Ectodermal cell (in vitro differentiated cells): Measurements from ENCODE around the gene GRAMD1B.

Experiments used
- H3K27ac ChIP-seq: 2 replicates; pipeline ENCODE4 v1.7.0; 2013; ENCODE audit warnings: mild to moderate bottlenecking, low read depth, low read length; ENCODE audit not compliant: insufficient read depth, poor library complexity, severe bottlenecking
- H3K27me3 ChIP-seq: 2 replicates; pipeline ENCODE4 v1.7.0; 2013; ENCODE audit warnings: mild to moderate bottlenecking, low read length; ENCODE audit not compliant: insufficient read depth, control insufficient read depth, poor library complexity, severe bottlenecking
- H3K36me3 ChIP-seq: one replicate; pipeline ENCODE4 v1.7.0; 2013; ENCODE audit warnings: low read length; ENCODE audit not compliant: control insufficient read depth, insufficient read depth
- H3K4me1 ChIP-seq: one replicate; pipeline ENCODE4 v1.7.0; 2013; ENCODE audit warnings: low read length; ENCODE audit not compliant: control insufficient read depth, insufficient read depth
- H3K4me3 ChIP-seq: 2 replicates; pipeline ENCODE4 v1.7.0; 2013; ENCODE audit warnings: low read depth, low read length, control low read depth; ENCODE audit not compliant: insufficient read depth
- H3K9me3 ChIP-seq: 2 replicates; pipeline ENCODE4 v1.7.0; 2013; ENCODE audit warnings: mild to moderate bottlenecking, low read length, moderate library complexity; ENCODE audit not compliant: control insufficient read depth
- WGBS, 2 experiments: methylation state at CpG; one replicate each; pipeline ENCODE4 v1.1.7; 2013; ENCODE audit warnings: missing lambda C conversion rate in 2 of 2; 5-methylcytosine and 5-hydroxymethylcytosine counted together

Gene GRAMD1B

GRCh38 chr11:123527947-123528346 is 97.9 kb downstream of the GRAMD1B start:
- WGBS, 2 experiments, result 100% methylated on average over 1 of the region's 1 CpG

GRCh38 chr11:123531325-123531724 is 101.3 kb downstream of the GRAMD1B start:
- Histone ChIP-seq H3K27me3 (no peaks in the 10 kb centered on the region), H3K27ac (no peak overlapping the region), H3K9me3 (no peaks in the 10 kb centered on the region), H3K4me3 (no peak overlapping the region), H3K36me3 (no peaks in the 10 kb centered on the region), H3K4me1 (peaks cover 4% of the 10 kb centered on the region)
- WGBS, 2 experiments, result 93 to 96% methylated on average over 7 of the region's 7 CpGs

More at GRCh38 chr11:123527947-123528346, 97.9 kb downstream of the GRAMD1B start:
- Histone ChIP-seq H3K36me3 (no peaks in the 10 kb centered on the region), H3K9me3 (no peaks in the 10 kb centered on the region), H3K4me1 (peaks cover 19% of the 10 kb centered on the region), H3K4me3 (no peak overlapping the region), H3K27me3 (no peaks in the 10 kb centered on the region), H3K27ac (no peak overlapping the region)

- H3K27ac ChIP-seq, result no peak overlapping the region
- 90 to 96% methylated on average over 4 of the region's 4 CpGs for WGBS, 2 experiments
- no peaks in the 10 kb centered on the region for H3K9me3 ChIP-seq
- H3K36me3 ChIP-seq, result no peaks in the 10 kb centered on the region
- H3K4me1 ChIP-seq, result peaks cover under 1% of the 10 kb centered on the region
- H3K27me3 ChIP-seq, result no peaks in the 10 kb centered on the region
- no peak overlapping the region for H3K4me3 ChIP-seq
Observed at GRCh38 chr11:123532131-123532530, 102.1 kb downstream of the GRAMD1B start.

GRCh38 chr11:123535401-123535800 is 105.3 kb downstream of the GRAMD1B start:
- no peaks in the 10 kb centered on the region for H3K4me1 ChIP-seq
- no peak overlapping the region for H3K27ac ChIP-seq
- no peaks in the 10 kb centered on the region for H3K27me3 ChIP-seq
- H3K9me3 ChIP-seq, result no peaks in the 10 kb centered on the region
- H3K36me3 ChIP-seq, result no peaks in the 10 kb centered on the region
- 93 to 96% methylated on average over 4 of the region's 4 CpGs for WGBS, 2 experiments
- H3K4me3 ChIP-seq, result no peak overlapping the region

GRCh38 chr11:123536690-123537437 is 106.8 kb downstream of the GRAMD1B start:
- Histone ChIP-seq H3K9me3 (no peaks in the 10 kb centered on the region), H3K27ac (no peak overlapping the region), H3K27me3 (no peaks in the 10 kb centered on the region), H3K4me1 (no peaks in the 10 kb centered on the region), H3K4me3 (no peak overlapping the region), H3K36me3 (no peaks in the 10 kb centered on the region)
- WGBS, 2 experiments, result 52 to 63% methylated on average over 2 of the region's 2 CpGs

- no peaks in the 10 kb centered on the region for H3K4me1 ChIP-seq
- no peaks in the 10 kb centered on the region for H3K9me3 ChIP-seq
- 93 to 94% methylated on average over 4 of the region's 4 CpGs for WGBS, 2 experiments
- no peak overlapping the region for H3K27ac ChIP-seq
- no peaks in the 10 kb centered on the region for H3K27me3 ChIP-seq
- H3K36me3 ChIP-seq, result no peaks in the 10 kb centered on the region
- H3K4me3 ChIP-seq, result no peak overlapping the region
Observed at GRCh38 chr11:123537726-123538125, 107.7 kb downstream of the GRAMD1B start.

- H3K4me3 ChIP-seq, result no peak overlapping the region
- WGBS, 2 experiments, result 89 to 94% methylated on average over 4 of the region's 4 CpGs
- H3K27me3 ChIP-seq, result no peaks in the 10 kb centered on the region
Observed at GRCh38 chr11:123543797-123544196, 113.7 kb downstream of the GRAMD1B start.

GRCh38 chr11:123544631-123545375 is 114.7 kb downstream of the GRAMD1B start:
- 79 to 84% methylated on average over 16 of the region's 16 CpGs for WGBS, 2 experiments
- H3K36me3 ChIP-seq, result no peaks in the 10 kb centered on the region
- no peak overlapping the region for H3K4me3 ChIP-seq
- no peaks in the 10 kb centered on the region for H3K27me3 ChIP-seq
- no peak overlapping the region for H3K27ac ChIP-seq
- no peaks in the 10 kb centered on the region for H3K9me3 ChIP-seq
- peaks cover 8% of the 10 kb centered on the region for H3K4me1 ChIP-seq

More at GRCh38 chr11:123543797-123544196, 113.7 kb downstream of the GRAMD1B start:
- H3K4me1 ChIP-seq, result peaks cover 8% of the 10 kb centered on the region
- H3K27ac ChIP-seq, result no peak overlapping the region
- H3K9me3 ChIP-seq, result no peaks in the 10 kb centered on the region
- H3K36me3 ChIP-seq, result no peaks in the 10 kb centered on the region

GRCh38 chr11:123545726-123546270 is 115.7 kb downstream of the GRAMD1B start:
- peaks cover 16% of the 10 kb centered on the region for H3K4me1 ChIP-seq
- WGBS, 2 experiments, result 91 to 92% methylated on average over 4 of the region's 4 CpGs
- H3K4me3 ChIP-seq, result no peak overlapping the region
- H3K27ac ChIP-seq, result no peak overlapping the region
- no peaks in the 10 kb centered on the region for H3K9me3 ChIP-seq
- H3K27me3 ChIP-seq, result no peaks in the 10 kb centered on the region
- H3K36me3 ChIP-seq, result no peaks in the 10 kb centered on the region

- Histone ChIP-seq H3K4me3 (no peak overlapping the region), H3K4me1 (peaks cover 19% of the 10 kb centered on the region), H3K9me3 (no peaks in the 10 kb centered on the region), H3K36me3 (no peaks in the 10 kb centered on the region), H3K27ac (no peak overlapping the region), H3K27me3 (no peaks in the 10 kb centered on the region)
- 95 to 100% methylated on average over 2 of the region's 2 CpGs for WGBS, 2 experiments
Observed at GRCh38 chr11:123546515-123546914, 116.4 kb downstream of the GRAMD1B start.
